ENCODE results near the gene G3BP1. TPM values are rescaled to one million over a fixed set of nuclear protein-coding genes. Genes with fewer than 3 reads are reported as not detected.

Gene G3BP1
- total and polyA plus RNA-seq, 2 of the 13 experiments (the other 11 are each of a cell fraction or from before 2014, with no cell fraction given): 36.7 to 320 TPM

GRCh38 chr5:151757233-151758140, 14.3 kb upstream of the G3BP1 start (continued):
- no peak for TF ChIP-seq ZNF362 (CRISPR knock-in tag; IDR thresholded peaks at IDR 0.05; ENCODE audit: borderline replicate concordance)
- no peak for TF ChIP-seq PHF5A (CRISPR knock-in tag; IDR thresholded peaks at IDR 0.05; ENCODE audit: low read depth, unreplicated experiment)
- no peak for TF ChIP-seq ZNF747 (CRISPR knock-in tag; IDR thresholded peaks at IDR 0.05; ENCODE audit: borderline replicate concordance)
- no peak for TF ChIP-seq HNF4G (IDR thresholded peaks at IDR 0.05; ENCODE audit: borderline replicate concordance, low read depth, low read length)
- TF ChIP-seq HNF4G (CRISPR knock-in tag; IDR thresholded peaks at IDR 0.05; ENCODE audit: borderline replicate concordance, low read depth): no peak
- TF ChIP-seq PAF1 (CRISPR knock-in tag; IDR thresholded peaks at IDR 0.05): no peak
- no peak for TF ChIP-seq ATM (IDR thresholded peaks at IDR 0.05; ENCODE audit: borderline replicate concordance)
- TF ChIP-seq MXD4 (CRISPR knock-in tag; IDR thresholded peaks at IDR 0.05): no peak
- TF ChIP-seq ZNF558 (CRISPR knock-in tag; IDR thresholded peaks at IDR 0.05; ENCODE audit: borderline replicate concordance): no peak
- no peak for TF ChIP-seq MED1 (CRISPR knock-in tag; IDR thresholded peaks at IDR 0.05)
- TF ChIP-seq NFE2 (CRISPR knock-in tag; IDR thresholded peaks at IDR 0.05): no peak
- TF ChIP-seq, protein P1, sequence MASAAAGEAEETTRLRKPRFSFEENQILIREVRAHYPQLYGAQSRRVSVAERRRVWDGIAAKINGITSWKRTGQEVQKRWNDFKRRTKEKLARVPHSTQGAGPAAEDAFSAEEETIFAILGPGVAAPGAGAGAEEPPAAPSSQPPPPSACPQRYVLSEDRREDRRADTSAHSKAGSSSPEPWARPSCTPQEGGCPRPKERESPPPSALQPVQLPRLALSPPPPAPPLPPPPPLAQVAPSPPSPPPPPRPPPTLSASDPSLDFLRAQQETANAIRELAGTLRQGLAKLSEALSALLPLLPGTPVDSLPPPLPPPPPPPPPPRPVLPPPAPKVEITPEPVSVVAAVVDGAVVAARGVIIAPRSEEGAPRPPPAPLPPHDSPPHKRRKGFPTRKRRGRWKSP (CRISPR knock-in tag; IDR thresholded peaks at IDR 0.05): no peak
- TF ChIP-seq ELK4 (CRISPR knock-in tag; IDR thresholded peaks at IDR 0.05; ENCODE audit: borderline replicate concordance): no peak
- TF ChIP-seq ZNF710 (CRISPR knock-in tag; IDR thresholded peaks at IDR 0.05; ENCODE audit: borderline replicate concordance): no peak
- no peak for TF ChIP-seq SP2 (CRISPR knock-in tag; IDR thresholded peaks at IDR 0.05)
- no peak for TF ChIP-seq SNRNP70 (IDR thresholded peaks at IDR 0.05; ENCODE audit: low read depth, low read length)
- TF ChIP-seq ZNF629 (CRISPR knock-in tag; conservative IDR thresholded peaks at IDR 0.05): no peak
- TF ChIP-seq ZFY (CRISPR knock-in tag; IDR thresholded peaks at IDR 0.05): 0 out of 2 replicates have a peak, but pooled peaks have one; percentile 13
- TF ChIP-seq PCBP1 (IDR thresholded peaks at IDR 0.05; ENCODE audit: borderline replicate concordance, low read depth, low read length): no peak
- TF ChIP-seq CAMTA2 (CRISPR knock-in tag; IDR thresholded peaks at IDR 0.05; ENCODE audit: borderline replicate concordance): no peak
- no peak for TF ChIP-seq ZBTB38 (CRISPR knock-in tag; IDR thresholded peaks at IDR 0.05)

All from HepG2 (cell line).